SK-N-SH (cell line): Measurements from ENCODE around the gene BSPRY. TPM values are rescaled to one million over a fixed set of nuclear protein-coding genes. Genes with fewer than 3 reads are reported as not detected.

Experiments
- CTCF ChIA-PET: fragments of 300-600, 350-600 bp; formaldehyde crosslinking; extraction: SDS; loops from one replicate; lab custom pipeline; 2021; lab: Yijun Ruan, JAX
- POLR2A ChIA-PET: fragments of 350-600 bp; sonication (Branson Sonifier 250); formaldehyde crosslinking; extraction: SDS; loops from one replicate; lab custom pipeline; 2020; ENCODE audit warnings: antibody characterized with exemption, inconsistent platforms; lab: Yijun Ruan, JAX
- DNase-seq: peaks from one replicate; pipeline ENCODE4 v3.0.0; 2012
- H2AFZ ChIP-seq: fragments of 200-600 bp; sonication (generic); 2 replicates; pipeline ENCODE4 v1.8.1; 2016; ENCODE audit warnings: antibody characterized with exemption, mild to moderate bottlenecking, low read depth
- H3F3A ChIP-seq: fragments of 200-600 bp; sonication (generic); replicated peaks from 2 replicates; pipeline ENCODE3; 2016; ENCODE audit warnings: antibody characterized with exemption, mild to moderate bottlenecking; ENCODE audit not compliant: insufficient read depth
- H3K27ac ChIP-seq, 2 experiments: fragments of 200-500 bp in 1 of 2; fragments of 200-600 bp in 1 of 2; sonication (Bioruptor generic) in 1 of 2; sonication (generic), shearing (Covaris generic) in 1 of 2; 2 replicates each; pipeline versions ENCODE4 v1.5.1 to v1.6.1; 2014 to 2016; ENCODE audit warnings: low read depth in 2 of 2, inconsistent platforms in 1 of 2, low read length in 1 of 2, mild to moderate bottlenecking in 1 of 2, mixed read lengths in 1 of 2
- H3K27me3 ChIP-seq: fragments of 200-600 bp; sonication (generic), shearing (Covaris generic); 2 replicates; pipeline ENCODE4 v1.6.1; 2016; ENCODE audit warnings: mixed run types; ENCODE audit not compliant: insufficient read depth
- H3K36me3 ChIP-seq, 2 experiments: fragments of 200-500 bp in 1 of 2; fragments of 200-600 bp in 1 of 2; sonication (Bioruptor generic) in 1 of 2; sonication (generic) in 1 of 2; replicated peaks in 1 of 2; 2 replicates each; pipeline versions ENCODE3 to v1.5.1; 2014 to 2016; ENCODE audit warnings: low read length in 1 of 2, mild to moderate bottlenecking in 1 of 2; ENCODE audit not compliant: insufficient read depth in 2 of 2, control insufficient read depth in 1 of 2
- H3K4me1 ChIP-seq, 2 experiments: fragments of 200-500 bp in 1 of 2; fragments of 200-600 bp in 1 of 2; sonication (Bioruptor generic) in 1 of 2; sonication (generic), shearing (Covaris generic) in 1 of 2; 2 replicates each; pipeline versions ENCODE4 v1.5.1 to v1.6.1; 2014 to 2016; ENCODE audit warnings: low read depth in 1 of 2, low read length in 1 of 2, mixed run types in 1 of 2; ENCODE audit not compliant: insufficient read depth in 2 of 2, control insufficient read depth in 1 of 2
- H3K4me2 ChIP-seq: fragments of 200-600 bp; sonication (generic), shearing (Covaris generic); 2 replicates; pipeline ENCODE4 v1.6.1; 2017; ENCODE audit warnings: mixed run types
- H3K4me3 ChIP-seq, 2 experiments: fragments of 200-500 bp in 1 of 2; fragments of 200-600 bp in 1 of 2; sonication (Bioruptor generic) in 1 of 2; sonication (generic), shearing (Covaris generic) in 1 of 2; 2 replicates each; pipeline versions ENCODE4 v1.5.1 to v1.8.1; 2014 to 2016; ENCODE audit warnings: low read depth in 2 of 2, inconsistent platforms in 1 of 2, low read length in 1 of 2, mild to moderate bottlenecking in 1 of 2, mixed read lengths in 1 of 2, moderate library complexity in 1 of 2
- H3K79me2 ChIP-seq: fragments of 200-600 bp; sonication (generic); 2 replicates; pipeline ENCODE4 v1.8.1; 2017; ENCODE audit warnings: mild to moderate bottlenecking; ENCODE audit not compliant: insufficient read depth
- H3K9ac ChIP-seq: fragments of 200-600 bp; sonication (generic); 2 replicates; pipeline ENCODE4 v1.6.1; 2017; ENCODE audit warnings: mixed run types
- H3K9me2 ChIP-seq: fragments of 200-600 bp; sonication (generic); 2 replicates; pipeline ENCODE4 v1.6.1; 2017; ENCODE audit warnings: mixed run types
- H3K9me3 ChIP-seq: fragments of 200-600 bp; sonication (generic); 2 replicates; pipeline ENCODE4 v1.6.1; 2017; ENCODE audit warnings: mixed run types, mild to moderate bottlenecking, moderate library complexity
- H4K20me1 ChIP-seq: fragments of 200-600 bp; sonication (generic); 2 replicates; pipeline ENCODE4 v1.6.1; 2017; ENCODE audit warnings: mild to moderate bottlenecking, mixed run types; ENCODE audit not compliant: insufficient read depth
- CTCF ChIP-seq: fragments of 200-600 bp; sonication (generic); IDR thresholded peaks from 2 replicates; pipeline ENCODE4 v1.6.1; 2017; ENCODE audit warnings: antibody characterized with exemption, mild to moderate bottlenecking, moderate library complexity
- EP300 ChIP-seq, 2 experiments: IDR thresholded peaks; 2 replicates each; pipeline versions ENCODE4 v1.4.0 to v1.6.1; 2012; ENCODE audit warnings: borderline replicate concordance in 1 of 2, low read depth in 1 of 2, low read length in 1 of 2
- EZH2phosphoT487 ChIP-seq: fragments of 200-600 bp; sonication (generic); IDR thresholded peaks from 2 replicates; pipeline ENCODE4 v1.6.1; 2017; ENCODE audit warnings: low read depth, mixed run types, mild to moderate bottlenecking, antibody characterized with exemption, moderate library complexity, borderline replicate concordance
- FOXM1 ChIP-seq: IDR thresholded peaks from 2 replicates; pipeline ENCODE4 v1.4.0; 2012; ENCODE audit warnings: low read depth, mild to moderate bottlenecking
- GABPA ChIP-seq: IDR thresholded peaks from 2 replicates; pipeline ENCODE4 v1.4.0; 2012; ENCODE audit warnings: low read depth, mild to moderate bottlenecking
- GATA2 ChIP-seq: sonication (generic); formaldehyde crosslinking; IDR thresholded peaks from 2 replicates; pipeline ENCODE4 v1.5.0; 2020; ENCODE audit warnings: mild to moderate bottlenecking, missing genetic modification reagents
- JUND ChIP-seq: IDR thresholded peaks from 2 replicates; pipeline ENCODE4 v1.4.0; 2012
- MAX ChIP-seq: IDR thresholded peaks from 2 replicates; pipeline ENCODE4 v1.4.0; 2012; ENCODE audit warnings: low read depth
- MXI1 ChIP-seq: IDR thresholded peaks from 2 replicates; pipeline ENCODE4 v1.6.1; 2012; ENCODE audit warnings: mild to moderate bottlenecking, low read depth, low read length, improper control_type of control experiment
- NRF1 ChIP-seq: IDR thresholded peaks from 2 replicates; pipeline ENCODE4 v1.6.1; 2012; ENCODE audit warnings: low read depth, mild to moderate bottlenecking, low read length
- POLR2AphosphoS5 ChIP-seq: IDR thresholded peaks from 2 replicates; pipeline ENCODE4 v1.6.1; 2012; ENCODE audit warnings: low read depth, low read length
- RAD21 ChIP-seq: IDR thresholded peaks from 2 replicates; pipeline ENCODE4 v1.6.1; 2012; ENCODE audit warnings: mild to moderate bottlenecking, low read length
- REST ChIP-seq: IDR thresholded peaks from 2 replicates; pipeline ENCODE4 v1.6.1; 2012; ENCODE audit warnings: mild to moderate bottlenecking, low read depth, low read length, moderate library complexity
- RXRA ChIP-seq: IDR thresholded peaks from 2 replicates; pipeline ENCODE4 v1.4.0; 2012; ENCODE audit warnings: low read depth, mild to moderate bottlenecking, borderline replicate concordance
- SIN3A ChIP-seq: IDR thresholded peaks from 2 replicates; pipeline ENCODE4 v1.6.1; 2012; ENCODE audit warnings: low read depth, mild to moderate bottlenecking, low read length, moderate library complexity, borderline replicate concordance
- TAF1 ChIP-seq: IDR thresholded peaks from 2 replicates; pipeline ENCODE4 v1.6.1; 2012; ENCODE audit warnings: low read depth, mild to moderate bottlenecking, low read length, moderate library complexity, borderline replicate concordance
- TEAD4 ChIP-seq: IDR thresholded peaks from 2 replicates; pipeline ENCODE4 v1.4.0; 2012; ENCODE audit warnings: mild to moderate bottlenecking, borderline replicate concordance; ENCODE audit not compliant: insufficient read depth
- USF2 ChIP-seq: fragments of 150-350 bp; IDR thresholded peaks from 2 replicates; pipeline ENCODE4 v1.6.1; 2017; ENCODE audit warnings: antibody characterized with exemption, low read length, low read depth, borderline replicate concordance
- YY1 ChIP-seq: IDR thresholded peaks from 2 replicates; pipeline ENCODE4 v1.4.0; 2012; ENCODE audit warnings: low read depth, mild to moderate bottlenecking
- ZBTB33 ChIP-seq: IDR thresholded peaks from 2 replicates; pipeline ENCODE4 v1.4.0; 2012; ENCODE audit warnings: low read depth, borderline replicate concordance
- WGBS: methylation state at CpG from one replicate; pipeline ENCODE4 v1.1.6; 2017; ENCODE audit warnings: low lambda C conversion rate; 5-methylcytosine and 5-hydroxymethylcytosine counted together
- polyA plus RNA-seq, 3 experiments: library from polyadenylated mRNA; depleted of rRNA; stranded (reverse); fragments of >200 nt; gene quantifications; 2 replicates each; pipeline ENCODE4 v1.2.3, GENCODE V29; 2012

Gene BSPRY
- polyA plus RNA-seq, 1 of the 3 experiments (the other 2 are of a cell fraction), result not detected

- no peak overlapping the region for H2AFZ ChIP-seq
- H3K27me3 ChIP-seq, result no peaks in the 10 kb centered on the region
- WGBS, result 92% methylated on average over 2 of the region's 11 CpGs
- no peak overlapping the region for H3K4me3 ChIP-seq
- POLR2A ChIA-PET, result no interaction called here
- H3K36me3 ChIP-seq, result peaks cover 0 to 14% of the 10 kb centered on the region in 2 experiments
- no peak overlapping the region for H3K27ac ChIP-seq
- no peak overlapping the region for H3K4me2 ChIP-seq
- DNase-seq, result no peak
- TF ChIP-seq RXRA, result no peak
- TF ChIP-seq YY1, result no peak
- TF ChIP-seq ZBTB33, result no peak
- TF ChIP-seq MAX, result no peak
- no peak for TF ChIP-seq REST
- no peak for TF ChIP-seq EP300 (IDR thresholded peaks at IDR 0.05; ENCODE audit: borderline replicate concordance in 1 of 2, low read depth in 1 of 2, low read length in 1 of 2)
- no peak for TF ChIP-seq TEAD4
- no peak for TF ChIP-seq EZH2phosphoT487
- no peak for TF ChIP-seq FOXM1
- TF ChIP-seq JUND, result no peak
- TF ChIP-seq CTCF, result no peak
- no peak for TF ChIP-seq SIN3A
- TF ChIP-seq GABPA, result no peak
- no peak for TF ChIP-seq NRF1
- no peak for TF ChIP-seq TAF1
- no peak for TF ChIP-seq MXI1
- no peak for TF ChIP-seq GATA2 (CRISPR knock-in tag)
- TF ChIP-seq POLR2AphosphoS5, result no peak
- no peak for TF ChIP-seq USF2
- no peak for TF ChIP-seq RAD21
- H3K4me1 ChIP-seq, result no peaks in the 10 kb centered on the region; a peak in 1 of 4 replicates
- H4K20me1 ChIP-seq, result no peaks in the 10 kb centered on the region
- CTCF ChIA-PET, result no interaction called here
- no peaks in the 10 kb centered on the region for H3K9me2 ChIP-seq
- H3K9ac ChIP-seq, result no peak overlapping the region
- H3F3A ChIP-seq, result no peaks in the 10 kb centered on the region
- H3K79me2 ChIP-seq, result no peaks in the 10 kb centered on the region
- H3K9me3 ChIP-seq, result no peaks in the 10 kb centered on the region
Observed at GRCh38 chr9:113369855-113370140, 20.5 kb downstream of the BSPRY start.
